Pancreas (tissue), 10 donors: ENCODE measurements around the gene IRAG1. TPM values are rescaled to one million over a fixed set of nuclear protein-coding genes. Genes with fewer than 3 reads are reported as not detected.

Source experiments
- ATAC-seq, 4 donors: fragments of 200-7000 bp; cut with Tn5 transposase; one replicate each; pipeline versions ENCODE4 v1.8.0 to v1.9.1; 2020; ENCODE audit warnings: mild to moderate bottlenecking in 4 of 4, moderate library complexity in 4 of 4
- DNase-seq, 6 donors: peaks; one replicate each; pipeline ENCODE4 v3.0.0-alpha.2; 2020
- FAIRE-seq: peaks from 2 replicates; lab custom pipeline; 2012; peaks lifted over from hg19 to GRCh38; lab: Jason Lieb, UNC
- H3K27ac ChIP-seq, 4 donors: fragments of 200-600 bp; sonication (generic); 1 replicate in 3 of 4; 2 replicates in 1 of 4; pipeline versions ENCODE4 v1.5.0 to v1.8.0; 2020
- H3K27me3 ChIP-seq, 4 donors: fragments of 200-600 bp; one replicate each; pipeline ENCODE4 v1.8.0; 2021
- H3K36me3 ChIP-seq, 3 donors: fragments of 200-600 bp; sonication (generic) in 1 of 3; one replicate each; pipeline versions ENCODE4 v1.5.0 to v1.8.0; 2020 to 2021
- H3K4me1 ChIP-seq, 3 donors: fragments of 200-600 bp; one replicate each; pipeline ENCODE4 v1.8.0; 2021
- H3K4me3 ChIP-seq, 4 donors: fragments of 200-600 bp; sonication (generic) in 2 of 4; one replicate each; pipeline versions ENCODE4 v1.5.0 to v1.8.0; 2020 to 2021
- H3K9me3 ChIP-seq, 4 donors: fragments of 200-600 bp; one replicate each; pipeline ENCODE4 v1.8.0; 2021
- CTCF ChIP-seq, 4 donors: fragments of 200-600 bp; sonication (generic) in 3 of 4; IDR thresholded peaks; one replicate each; pipeline versions ENCODE4 v1.5.0 to v1.8.0; 2021; ENCODE audit warnings: antibody characterized with exemption in 4 of 4
- WGBS, 2 donors: extraction: QIAGEN DNeasy Blood & Tissue Kit; methylation state at CpG; one replicate each; pipeline ENCODE4 v1.1.7; 2013; 5-methylcytosine and 5-hydroxymethylcytosine counted together
- intact Hi-C, 3 donors: fragments of 100-400 bp; cut with DNase I; formaldehyde crosslinking; loops; one replicate each; pipeline versions ENCODE4 v1.11.1 to v1.14.2; 2022
- polyA plus RNA-seq, 2 donors: library from polyadenylated mRNA; stranded (reverse); fragments of 200-250 nt; gene quantifications; one replicate each; pipeline ENCODE4 v1.2.3, GENCODE V29; 2013
- total RNA-seq, 6 donors: library from RNA; stranded (reverse); fragmentation: NEBNext Ultra II Directional in 4 of 6; extraction: Animal tissue kit (Norgen Biotek cat#: 25700) in 4 of 6; gene quantifications; one replicate each; pipeline versions ENCODE4 v1.2.1 to v1.2.4, GENCODE V29; 2021 to 2023
- donor health status: healthy with polysubstance abuse.
- donor health status: DM: no; HTN: no; CAD: no; lungs with moderate emphysema.
- donor health status: DM: no; HTN: no; CAD: no.
- donor health status: control.
- donor health status: control.
- donor health status: Bipolar disorder and iron deficiency.
- donor health status: DM: yes; HTN: yes; CAD: no.
- donor health status: DM: no; HTN: no; CAD: no.
- donor health status: DM: no; HTN: no; CAD: no.
- donor health status: DM: yes; HTN: yes; CAD: no.

The IRAG1 gene
- total and polyA plus RNA-seq, 8 donors = 0.59 to 5.7 (median 2.0) TPM

- ATAC-seq (peak in 3 of 4 donors; percentile 56 to 79 (median 66)), FAIRE-seq (no peak), DNase-seq (no peak)
- no peak overlapping the region for H3K4me3 ChIP-seq
- H3K36me3 ChIP-seq = no peaks in the 10 kb centered on the region
- H3K9me3 ChIP-seq = no peaks in the 10 kb centered on the region
- TF ChIP-seq CTCF (IDR thresholded peaks at IDR 0.05) = no peak
- H3K4me1 ChIP-seq = peaks cover 0 to 4% (median 0%) of the 10 kb centered on the region in 3 donors
- WGBS, 2 donors = 34 to 45% methylated on average over 5 of the region's 5 CpGs
- H3K27ac ChIP-seq = peak overlapping the region in 2 of 4 donors; percentile 6 to 44
- intact Hi-C loops = no loop called here
- no peaks in the 10 kb centered on the region for H3K27me3 ChIP-seq
Observed at GRCh38 chr11:10669258-10670033, 24.1 kb downstream of the IRAG1 start.

- no peak for TF ChIP-seq CTCF (IDR thresholded peaks at IDR 0.05)
- 49 to 52% methylated on average over 2 of the region's 2 CpGs for WGBS, 2 donors
- no peaks in the 10 kb centered on the region for H3K36me3 ChIP-seq
- H3K4me1 ChIP-seq = peaks cover 0 to 4% (median 0%) of the 10 kb centered on the region in 3 donors
- no peak for ATAC-seq
- H3K4me3 ChIP-seq = no peak overlapping the region
- H3K27me3 ChIP-seq = no peaks in the 10 kb centered on the region
- H3K27ac ChIP-seq = no peak overlapping the region
- intact Hi-C loops = no loop called here
- no peak for FAIRE-seq
- H3K9me3 ChIP-seq = no peaks in the 10 kb centered on the region
- no peak for DNase-seq
Observed at GRCh38 chr11:10667521-10667885, 26.1 kb downstream of the IRAG1 start.

GRCh38 chr11:10666556-10667520 is 26.7 kb downstream of the IRAG1 start:
- H3K27ac ChIP-seq = no peak overlapping the region
- no peaks in the 10 kb centered on the region for H3K27me3 ChIP-seq
- H3K9me3 ChIP-seq = no peaks in the 10 kb centered on the region
- H3K36me3 ChIP-seq = no peaks in the 10 kb centered on the region
- intact Hi-C loops = no loop called here
- no peak for ATAC-seq
- H3K4me1 ChIP-seq = peaks cover 0 to 4% (median 0%) of the 10 kb centered on the region in 3 donors
- 60 to 73% methylated on average over 6 of the region's 6 CpGs for WGBS, 2 donors
- no peak for TF ChIP-seq CTCF (IDR thresholded peaks at IDR 0.05)
- no peak for FAIRE-seq
- no peak overlapping the region for H3K4me3 ChIP-seq
- no peak for DNase-seq

- intact Hi-C loops = no loop called here
- FAIRE-seq (no peak), DNase-seq (no peak), ATAC-seq (no peak)
- peaks cover 0 to 3% (median 0%) of the 10 kb centered on the region in 3 donors for H3K4me1 ChIP-seq
- no peak overlapping the region for H3K4me3 ChIP-seq
- H3K27me3 ChIP-seq = no peaks in the 10 kb centered on the region
- H3K9me3 ChIP-seq = no peaks in the 10 kb centered on the region
- no peak for TF ChIP-seq CTCF (IDR thresholded peaks at IDR 0.05)
- H3K27ac ChIP-seq = no peak overlapping the region
- WGBS, 2 donors = 67 to 81% methylated on average over 1 of the region's 1 CpG
- no peaks in the 10 kb centered on the region for H3K36me3 ChIP-seq
Observed at GRCh38 chr11:10664496-10664895, 29.1 kb downstream of the IRAG1 start.
